Stimulated activated naive CD8-positive, alpha-beta T cell treated with anti-CD3 and anti-CD28 coated beads, Interleukin-15, amount 100 ng/mL, for 72 hours (primary cell): ENCODE results near the gene VIP.
"Not testable (repeated sequence)": the region's sequence is repeated elsewhere in the genome, so short reads cannot be mapped to it uniquely, and the experiment has no call there.

Experiments used
- ATAC-seq: fragments of 150-1000 bp; cut with Tn5 transposase; 2 replicates; pipeline ENCODE4 v1.10.0; 2021; ENCODE audit warnings: mild to moderate bottlenecking, moderate library complexity
- DNase-seq, 2 donors: peaks; one replicate each; pipeline ENCODE4 v3.0.0; 2021 to 2022
- H3K27ac Mint-ChIP-seq, 2 donors: one replicate each; pipeline ENCODE4 v1.8.0; 2022; ENCODE audit warnings: mild to moderate bottlenecking in 2 of 2, mixed read lengths in 2 of 2, moderate library complexity in 2 of 2
- H3K27me3 Mint-ChIP-seq: one replicate; pipeline ENCODE4 v1.8.0; 2022; ENCODE audit warnings: mixed read lengths
- H3K4me1 Mint-ChIP-seq: one replicate; pipeline ENCODE4 v1.8.0; 2022; ENCODE audit warnings: mild to moderate bottlenecking, mixed read lengths
- H3K4me3 Mint-ChIP-seq, 2 donors: one replicate each; pipeline ENCODE4 v1.8.0; 2022; ENCODE audit warnings: mild to moderate bottlenecking in 2 of 2, mixed read lengths in 2 of 2, moderate library complexity in 1 of 2
- H3K9me3 Mint-ChIP-seq, 2 donors: one replicate each; pipeline ENCODE4 v1.8.0; 2022; ENCODE audit warnings: mixed read lengths in 2 of 2

Gene VIP

GRCh38 chr6:152750694-152751093 is at the start of gene VIP:
Gene VIP (plus strand): TSS chr6:152750797. CDS start chr6:152752178, 1,381 bp downstream.
- Mint-ChIP-seq H3K4me3 (no peak within 1 kb of the TSS), H3K27ac (no peak within 1 kb of the TSS), H3K4me1 (no peaks in the 10 kb centered on the region), H3K27me3 (no peaks in the 10 kb centered on the region), H3K9me3 (no peaks in the 10 kb centered on the region)
- DNase-seq = no peak
- no peak for ATAC-seq

- no peak for ATAC-seq
- DNase-seq = no peak
Observed at GRCh38 chr6:152701081-152701862, 49.3 kb upstream of the VIP start.

GRCh38 chr6:152701863-152702401 is 48.7 kb upstream of the VIP start:
- ATAC-seq = no peak
- no peak overlapping the region for H3K4me3 Mint-ChIP-seq
- no peaks in the 10 kb centered on the region for H3K9me3 Mint-ChIP-seq
- H3K4me1 Mint-ChIP-seq = no peaks in the 10 kb centered on the region
- no peak overlapping the region for H3K27ac Mint-ChIP-seq
- H3K27me3 Mint-ChIP-seq = peaks cover 21% of the 10 kb centered on the region
- DNase-seq = no peak

More at GRCh38 chr6:152701081-152701862, 49.3 kb upstream of the VIP start:
- H3K4me1 Mint-ChIP-seq = no peaks in the 10 kb centered on the region
- H3K27ac Mint-ChIP-seq = no peak overlapping the region
- H3K4me3 Mint-ChIP-seq = no peak overlapping the region
- peaks cover 21% of the 10 kb centered on the region for H3K27me3 Mint-ChIP-seq
- no peaks in the 10 kb centered on the region for H3K9me3 Mint-ChIP-seq

- not testable (repeated sequence) for H3K4me3 Mint-ChIP-seq, ATAC-seq, DNase-seq, H3K9me3 Mint-ChIP-seq, H3K4me1 Mint-ChIP-seq, H3K27ac Mint-ChIP-seq
- peaks cover 21% of the 10 kb centered on the region for H3K27me3 Mint-ChIP-seq
Observed at GRCh38 chr6:152703750-152704149, 46.8 kb upstream of the VIP start.

- Mint-ChIP-seq H3K4me1 (no peaks in the 10 kb centered on the region), H3K27me3 (peaks cover 21% of the 10 kb centered on the region), H3K9me3 (peaks cover 5 to 8% of the 10 kb centered on the region in 2 donors), H3K4me3 (no peak overlapping the region), H3K27ac (no peak overlapping the region)
- DNase-seq (no peak), ATAC-seq (no peak)
Observed at GRCh38 chr6:152705327-152705726, 45.3 kb upstream of the VIP start.

GRCh38 chr6:152716322-152716721 is 34.3 kb upstream of the VIP start:
- DNase-seq (no peak), ATAC-seq (no peak)
- no peak overlapping the region for H3K27ac Mint-ChIP-seq
- no peaks in the 10 kb centered on the region for H3K4me1 Mint-ChIP-seq
- H3K27me3 Mint-ChIP-seq = no peaks in the 10 kb centered on the region
- no peak overlapping the region for H3K4me3 Mint-ChIP-seq
- peaks cover 14 to 16% of the 10 kb centered on the region in 2 donors for H3K9me3 Mint-ChIP-seq

GRCh38 chr6:152720974-152721373 is 29.6 kb upstream of the VIP start:
- Mint-ChIP-seq H3K4me3 (no peak overlapping the region), H3K27me3 (no peaks in the 10 kb centered on the region), H3K27ac (no peak overlapping the region), H3K4me1 (no peaks in the 10 kb centered on the region), H3K9me3 (no peaks in the 10 kb centered on the region)
- ATAC-seq (no peak), DNase-seq (no peak)

GRCh38 chr6:152721956-152722355 is 28.6 kb upstream of the VIP start:
- H3K4me1 Mint-ChIP-seq = no peaks in the 10 kb centered on the region
- peak overlapping the region in 1 of 2 donors; percentile 75 for H3K27ac Mint-ChIP-seq
- H3K4me3 Mint-ChIP-seq = no peak overlapping the region
- ATAC-seq = no peak
- H3K9me3 Mint-ChIP-seq = no peaks in the 10 kb centered on the region
- no peak for DNase-seq
- no peaks in the 10 kb centered on the region for H3K27me3 Mint-ChIP-seq

- H3K4me1 Mint-ChIP-seq = no peaks in the 10 kb centered on the region
- no peaks in the 10 kb centered on the region for H3K27me3 Mint-ChIP-seq
- ATAC-seq = no peak
- no peak for DNase-seq
- no peak overlapping the region for H3K4me3 Mint-ChIP-seq
- no peak overlapping the region for H3K27ac Mint-ChIP-seq
- no peaks in the 10 kb centered on the region for H3K9me3 Mint-ChIP-seq
Observed at GRCh38 chr6:152723398-152723797, 27.2 kb upstream of the VIP start.

- H3K27ac Mint-ChIP-seq = no peak overlapping the region
- DNase-seq (no peak), ATAC-seq (no peak)
- no peaks in the 10 kb centered on the region for H3K27me3 Mint-ChIP-seq
- no peaks in the 10 kb centered on the region for H3K4me1 Mint-ChIP-seq
- H3K9me3 Mint-ChIP-seq = no peaks in the 10 kb centered on the region
- no peak overlapping the region for H3K4me3 Mint-ChIP-seq
Observed at GRCh38 chr6:152726313-152726712, 24.3 kb upstream of the VIP start.

DNA sequence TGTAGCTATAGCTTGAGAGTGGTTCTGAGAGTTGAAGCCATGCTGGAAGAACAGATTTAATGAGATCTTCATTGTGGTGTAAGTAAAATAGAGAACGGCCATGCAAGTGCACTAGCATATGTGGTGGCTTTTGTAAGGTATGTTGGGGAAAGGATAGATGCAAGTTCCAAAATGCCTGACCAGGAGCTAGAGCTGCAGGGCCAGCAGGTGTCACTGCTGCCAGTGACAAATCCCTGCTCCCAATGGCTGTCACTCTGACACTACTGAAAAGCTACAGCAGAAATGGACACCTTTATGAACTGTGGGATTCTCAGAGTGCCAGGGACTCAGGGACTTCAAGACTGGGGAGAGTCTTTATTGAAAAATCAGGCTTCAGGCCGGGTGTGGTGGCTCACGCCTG is 23.1 kb upstream of the VIP start:
- Mint-ChIP-seq H3K4me3 (no peak overlapping the region), H3K27ac (no peak overlapping the region), H3K27me3 (no peaks in the 10 kb centered on the region), H3K9me3 (no peaks in the 10 kb centered on the region), H3K4me1 (no peaks in the 10 kb centered on the region)
- no peak for ATAC-seq
- DNase-seq = no peak

DNA sequence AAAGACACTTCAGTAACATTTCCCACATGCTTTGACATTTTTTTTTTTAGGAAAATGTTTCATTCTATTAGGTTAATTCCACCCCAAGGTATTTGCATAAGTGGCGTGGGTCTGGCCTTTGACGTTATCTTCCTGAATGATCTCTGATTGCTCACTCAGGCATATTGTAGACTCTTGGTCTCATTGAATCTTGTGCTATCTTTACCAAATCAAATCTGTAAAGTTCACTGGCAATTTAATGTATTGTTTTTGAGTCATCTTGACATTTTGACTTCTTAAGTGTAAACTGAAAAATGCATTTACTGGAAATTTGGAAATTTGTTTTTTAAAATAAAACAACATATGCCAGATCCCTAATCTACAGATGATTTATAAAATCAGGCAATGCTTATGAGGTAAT is 16.0 kb upstream of the VIP start:
- ATAC-seq = no peak
- H3K27ac Mint-ChIP-seq = no peak overlapping the region
- no peaks in the 10 kb centered on the region for H3K9me3 Mint-ChIP-seq
- no peaks in the 10 kb centered on the region for H3K27me3 Mint-ChIP-seq
- H3K4me3 Mint-ChIP-seq = no peak overlapping the region
- DNase-seq = no peak
- H3K4me1 Mint-ChIP-seq = no peaks in the 10 kb centered on the region

GRCh38 chr6:152736687-152737273 is 13.8 kb upstream of the VIP start:
- H3K4me1 Mint-ChIP-seq = no peaks in the 10 kb centered on the region
- ATAC-seq = no peak
- H3K9me3 Mint-ChIP-seq = no peaks in the 10 kb centered on the region
- H3K27ac Mint-ChIP-seq = no peak overlapping the region
- H3K4me3 Mint-ChIP-seq = no peak overlapping the region
- DNase-seq = no peak
- no peaks in the 10 kb centered on the region for H3K27me3 Mint-ChIP-seq

GRCh38 chr6:152745509-152746171 is 5.0 kb upstream of the VIP start:
- Mint-ChIP-seq H3K27me3 (no peaks in the 10 kb centered on the region), H3K27ac (no peak overlapping the region), H3K9me3 (no peaks in the 10 kb centered on the region), H3K4me1 (no peaks in the 10 kb centered on the region), H3K4me3 (no peak overlapping the region)
- DNase-seq (no peak), ATAC-seq (no peak)

DNA sequence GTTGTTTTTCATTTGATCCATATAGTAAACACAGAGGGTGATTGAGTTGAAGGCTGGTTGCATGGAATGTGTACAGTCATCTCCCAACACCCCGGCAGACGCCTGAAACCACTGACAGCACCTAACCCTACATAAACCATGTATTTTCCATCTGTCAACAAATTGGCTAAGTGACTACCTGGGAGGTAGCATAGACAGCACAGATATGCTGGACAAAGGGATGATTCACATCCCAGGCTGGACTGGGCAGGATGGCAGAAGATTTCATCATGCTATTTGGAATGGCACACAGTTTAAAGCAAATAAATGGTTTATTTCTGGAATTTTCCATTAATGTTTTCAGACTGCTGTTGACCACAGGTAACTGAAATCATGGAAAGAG is 4.4 kb upstream of the VIP start:
- Mint-ChIP-seq H3K4me1 (no peaks in the 10 kb centered on the region), H3K9me3 (no peaks in the 10 kb centered on the region), H3K27ac (no peak overlapping the region), H3K4me3 (no peak overlapping the region), H3K27me3 (no peaks in the 10 kb centered on the region)
- no peak for DNase-seq
- no peak for ATAC-seq

DNA sequence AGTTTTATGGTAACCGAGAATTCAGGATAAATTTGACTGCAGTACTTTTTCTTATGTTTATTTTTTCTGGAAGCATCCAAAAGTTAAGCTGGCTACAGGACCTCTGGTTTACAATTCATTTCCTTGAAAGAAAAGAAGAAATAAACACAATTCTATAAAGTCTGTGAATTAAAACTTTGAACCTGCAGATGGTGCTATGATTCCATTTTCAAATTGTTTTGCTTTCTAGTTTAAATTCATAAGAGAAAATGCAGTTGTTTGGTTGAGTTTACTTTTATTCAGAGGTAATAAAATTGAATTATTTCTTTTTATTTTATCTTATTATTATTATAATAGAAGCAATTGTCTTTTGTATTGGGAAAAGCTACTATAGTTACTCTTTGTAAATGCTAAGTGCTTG is 1.8 kb upstream of the VIP start:
- Mint-ChIP-seq H3K4me3 (no peak overlapping the region), H3K27ac (no peak overlapping the region), H3K4me1 (no peaks in the 10 kb centered on the region), H3K27me3 (no peaks in the 10 kb centered on the region), H3K9me3 (no peaks in the 10 kb centered on the region)
- ATAC-seq (no peak), DNase-seq (no peak)
